Pulmonary artery endothelial cell (primary cell): ENCODE measurements around the gene PLXNA2. TPM values are rescaled to one million over a fixed set of nuclear protein-coding genes. Genes with fewer than 3 reads are reported as not detected.

ENCODE experiments used
- DNase-seq: peaks from one replicate; pipeline ENCODE4 v3.0.0-alpha.2; 2011; ENCODE audit warnings: low read depth, low spot score
- total RNA-seq: library from RNA; depleted of rRNA; stranded (reverse); fragments of >200 nt; gene quantifications from 2 replicates; pipeline ENCODE4 v1.2.3, GENCODE V29; 2014

The PLXNA2 gene
- 70.2 and 91.6 TPM in 2 replicates for total RNA-seq

GRCh38 chr1:208243967-208244916 is at the start of gene PLXNA2:
Gene PLXNA2 (minus strand): TSS chr1:208244384. CDS start chr1:208217922, 26,462 bp downstream.
- no peak for DNase-seq

DNA sequence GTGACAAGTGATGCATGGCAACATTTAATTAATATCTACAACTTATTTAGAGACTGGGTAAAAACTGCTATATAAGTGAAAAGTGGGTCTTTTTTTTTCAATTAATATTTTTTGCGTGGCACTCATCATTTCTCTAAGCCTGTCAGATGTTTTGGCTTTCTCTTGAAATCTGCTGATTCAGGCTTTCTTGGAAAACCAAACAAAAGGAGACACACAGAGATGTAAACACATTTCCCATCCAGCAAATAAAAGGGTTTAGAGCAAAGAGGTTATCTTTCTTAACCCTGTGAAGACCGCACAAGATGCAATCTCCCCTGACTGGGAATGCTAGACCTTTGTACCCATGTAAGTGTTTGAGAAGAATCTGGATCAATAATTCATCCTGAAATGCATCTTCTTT is 48.7 kb upstream of the PLXNA2 start:
- no peak for DNase-seq

DNA sequence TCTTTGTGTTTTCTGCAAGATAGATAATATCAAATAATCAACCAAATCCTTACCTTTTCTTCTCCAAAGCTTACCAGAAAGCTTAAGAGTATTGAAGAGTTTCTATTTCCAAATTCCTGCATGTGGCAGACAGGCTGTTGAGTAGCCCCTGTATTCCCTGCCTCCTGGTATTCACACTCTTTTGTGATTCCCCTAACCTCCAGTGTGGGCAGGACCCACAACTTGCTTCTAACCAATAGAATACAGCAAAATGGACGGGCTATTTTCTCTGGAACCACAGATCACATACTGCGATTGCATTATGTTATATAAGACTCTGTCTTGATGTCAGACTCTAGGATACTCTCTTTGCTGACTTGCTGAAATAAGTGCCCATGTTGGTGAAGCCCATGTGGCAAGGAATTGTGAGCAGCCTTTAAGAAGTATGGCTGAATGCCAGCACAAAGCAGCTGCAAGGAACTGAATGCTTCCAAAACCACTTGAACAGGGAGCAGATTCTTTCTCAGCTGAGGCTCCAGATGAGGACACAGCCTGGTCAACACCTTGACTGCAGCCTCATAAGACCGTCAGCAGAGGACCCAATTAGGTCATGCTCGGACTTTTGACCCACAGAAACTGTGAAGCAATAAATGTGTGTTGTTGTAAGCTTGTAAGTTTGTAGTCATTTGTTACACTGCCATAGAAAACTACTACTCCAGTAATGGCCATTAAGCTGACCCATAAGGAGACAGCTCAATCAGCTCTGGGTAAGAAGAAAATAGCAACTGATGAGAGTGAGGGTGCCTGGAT is 47.9 kb upstream of the PLXNA2 start:
- DNase-seq, result no peak

DNA sequence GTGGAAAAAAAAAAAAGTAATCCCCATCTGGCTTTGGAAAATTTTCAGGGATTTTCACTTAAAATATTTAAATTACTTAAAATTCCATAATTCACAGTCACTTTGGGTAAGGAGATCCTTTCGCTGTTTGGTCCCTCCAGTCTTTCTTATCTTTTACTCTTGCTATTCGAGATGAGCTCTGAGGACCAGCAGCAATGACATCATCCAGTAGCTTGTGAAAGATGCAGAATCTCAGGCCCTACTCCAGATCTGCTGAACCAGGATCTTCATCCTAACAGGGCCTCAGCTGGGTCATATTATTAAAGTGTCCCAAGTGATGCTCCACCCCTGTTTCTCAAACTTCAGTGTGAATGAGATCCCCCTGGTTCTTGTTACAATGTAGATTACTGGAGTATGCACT is 46.9 kb upstream of the PLXNA2 start:
- no peak for DNase-seq

- DNase-seq, result no peak
Measured at GRCh38 chr1:208289716-208290115, 45.5 kb upstream of the PLXNA2 start.

DNA sequence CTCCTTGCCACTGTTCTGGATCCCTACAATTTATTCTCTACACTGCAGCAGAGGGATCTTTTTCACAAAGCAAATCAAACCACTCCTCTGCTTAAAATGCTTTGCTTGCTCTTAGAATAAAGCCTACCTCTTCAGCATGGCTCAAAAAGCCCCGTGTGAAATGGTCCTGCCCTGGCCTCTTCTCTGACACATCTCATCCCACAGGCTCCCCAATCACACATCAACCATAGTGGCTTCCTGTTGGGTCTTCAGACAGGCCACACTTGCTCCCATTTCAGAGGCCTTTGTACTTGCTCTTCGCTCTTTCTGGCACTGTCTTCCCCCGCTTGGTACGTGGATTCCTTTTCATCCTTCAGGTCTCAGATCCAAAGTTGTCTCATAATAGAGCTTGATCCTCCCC is 44.3 kb upstream of the PLXNA2 start:
- DNase-seq, result no peak

- DNase-seq, result no peak
Measured at GRCh38 chr1:208280681-208281450, 36.7 kb upstream of the PLXNA2 start.

DNA sequence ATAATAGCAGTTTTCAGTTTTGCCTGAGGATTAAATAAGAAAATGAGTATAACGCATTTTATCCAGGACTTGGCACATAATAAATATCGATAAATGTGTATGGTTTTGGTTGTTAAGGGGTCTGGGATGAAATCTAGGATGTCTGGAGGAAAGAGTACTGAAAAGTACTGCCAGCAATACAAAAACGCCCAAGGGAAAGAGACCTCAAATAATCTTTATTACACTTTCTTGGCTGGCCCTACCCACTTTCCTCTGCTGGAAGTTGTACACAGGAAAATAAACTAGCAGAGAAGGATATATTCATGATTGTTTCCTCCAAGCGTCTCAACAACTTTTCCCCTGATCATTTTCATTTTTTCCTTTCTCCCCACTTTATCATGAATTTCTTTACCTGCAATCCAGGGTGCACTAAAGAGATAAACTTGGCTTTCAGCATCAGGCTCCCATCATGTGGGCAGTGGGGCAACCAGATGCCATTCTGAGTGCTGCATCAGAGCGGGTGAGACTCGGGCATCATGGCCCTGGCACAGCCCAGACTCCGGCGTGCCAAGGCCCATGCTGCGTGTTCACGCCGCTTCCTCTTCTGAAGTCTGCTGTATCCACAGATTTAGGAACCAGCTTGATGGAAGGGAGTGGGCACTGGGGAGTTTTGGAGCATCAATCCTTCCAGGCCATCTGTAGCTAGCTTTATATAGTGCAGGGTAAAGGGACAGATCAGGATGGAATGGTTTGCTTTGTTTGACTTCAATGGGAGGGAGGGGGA is 35.8 kb upstream of the PLXNA2 start:
- DNase-seq, result no peak

- no peak for DNase-seq
Measured at GRCh38 chr1:208278638-208279037, 34.5 kb upstream of the PLXNA2 start.

DNA sequence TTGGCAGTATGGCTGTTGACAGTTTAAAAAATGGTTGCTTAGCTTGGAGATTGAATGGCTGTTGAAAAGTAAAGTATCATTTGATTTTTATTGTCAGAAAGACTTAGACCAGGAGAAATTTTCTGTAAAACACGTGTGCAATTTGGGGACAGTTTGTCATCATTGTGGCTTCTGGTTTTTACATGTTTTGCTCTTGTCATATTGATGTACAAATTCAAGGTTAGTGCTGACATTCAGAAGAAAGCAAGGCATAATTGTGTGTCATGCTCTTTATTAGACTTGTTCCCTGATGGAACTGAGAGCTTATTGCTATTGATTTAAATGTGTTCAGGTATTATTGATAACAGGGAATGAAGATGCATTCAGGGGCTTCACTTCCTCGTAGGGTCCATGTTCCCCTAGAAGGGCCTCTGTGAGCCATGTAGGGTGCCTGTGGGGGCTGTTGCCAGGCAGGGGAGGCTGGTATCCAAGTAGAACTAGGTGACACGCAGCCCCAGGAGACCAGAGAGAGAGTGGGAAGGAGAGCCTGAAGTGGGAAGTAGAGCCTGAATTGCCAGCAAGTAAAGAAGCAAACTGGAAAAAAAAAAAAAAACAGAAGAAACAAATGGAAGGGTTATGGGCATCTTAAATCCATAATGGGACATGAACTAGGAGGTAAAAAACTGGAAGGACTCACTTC is 32.7 kb upstream of the PLXNA2 start:
- no peak for DNase-seq

GRCh38 chr1:208275083-208275482 is 30.9 kb upstream of the PLXNA2 start:
- DNase-seq, result no peak

- DNase-seq, result no peak
Measured at GRCh38 chr1:208273386-208274017, 29.3 kb upstream of the PLXNA2 start.

GRCh38 chr1:208272713-208273112 is 28.5 kb upstream of the PLXNA2 start:
- DNase-seq, result no peak

GRCh38 chr1:208272311-208272710 is 28.1 kb upstream of the PLXNA2 start:
- DNase-seq, result no peak

- DNase-seq, result no peak
Measured at GRCh38 chr1:208271236-208271635, 27.1 kb upstream of the PLXNA2 start.

DNA sequence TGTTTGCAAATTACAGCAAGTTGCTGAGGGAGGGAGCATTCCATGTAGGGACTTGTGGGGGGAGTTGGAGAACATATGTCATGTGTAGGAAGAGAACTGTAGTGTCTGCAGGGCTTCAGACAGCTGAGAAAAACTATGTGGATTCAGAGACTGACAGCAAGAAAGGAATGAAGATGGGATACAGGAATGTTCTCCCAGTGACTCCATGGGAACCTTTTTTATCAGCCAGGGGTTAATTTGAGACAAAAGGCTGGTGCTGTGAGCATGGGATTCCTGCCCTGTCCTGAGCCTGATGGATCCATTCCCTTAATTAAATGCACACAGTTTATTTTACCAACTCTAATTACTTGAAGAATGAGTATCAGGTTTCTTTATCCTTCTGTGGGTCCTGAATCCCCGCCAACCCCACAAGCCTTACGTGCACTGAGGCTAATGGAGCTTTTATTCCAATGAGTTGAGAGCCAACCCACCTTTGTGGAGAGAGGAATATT is 26.5 kb upstream of the PLXNA2 start:
- DNase-seq, result no peak

GRCh38 chr1:208269338-208269666 is 25.1 kb upstream of the PLXNA2 start:
- no peak for DNase-seq

- no peak for DNase-seq
Measured at GRCh38 chr1:208268541-208269337, 24.6 kb upstream of the PLXNA2 start.

DNA sequence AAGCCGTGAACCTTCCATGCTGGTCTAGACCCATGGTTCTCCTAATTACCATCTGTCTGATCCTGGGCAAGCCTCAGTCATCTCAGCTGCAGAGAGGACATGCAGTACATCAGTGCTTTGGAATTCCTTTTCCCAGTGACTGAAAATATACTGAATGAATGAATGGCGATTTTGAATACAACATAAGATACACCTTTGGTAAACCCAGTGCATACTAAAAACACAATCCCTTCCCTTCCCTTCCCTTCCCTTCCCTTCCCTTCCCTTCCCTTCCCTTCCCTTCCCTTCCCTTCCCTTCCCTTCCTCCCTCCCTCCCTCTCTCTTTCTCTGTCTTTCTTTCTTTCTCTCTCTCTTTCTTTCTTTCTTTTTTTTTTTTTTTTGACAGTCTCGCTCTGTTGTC is 21.3 kb upstream of the PLXNA2 start:
- no peak for DNase-seq
